GM20000 (cell line): Measurements from ENCODE around the gene GSTA4.
"Not testable (repeated sequence)": the region's sequence is repeated elsewhere in the genome, so short reads cannot be mapped to it uniquely, and the experiment has no call there.

ENCODE experiments used
- DNase-seq: peaks from one replicate; pipeline ENCODE4 v3.0.0; 2012; ENCODE audit warnings: low spot score
- CTCF ChIP-seq: IDR thresholded peaks from 2 replicates; pipeline ENCODE4 v1.5.1; 2012; ENCODE audit warnings: mild to moderate bottlenecking, control low read depth; ENCODE audit errors: extremely low read depth, missing control alignments

The GSTA4 gene

GRCh38 chr6:53014744-53015143, 19.7 kb upstream of the GSTA4 start:
- no peak for DNase-seq
- no peak for TF ChIP-seq CTCF

GRCh38 chr6:53014063-53014462, 19.0 kb upstream of the GSTA4 start:
- DNase-seq: no peak
- no peak for TF ChIP-seq CTCF

DNA sequence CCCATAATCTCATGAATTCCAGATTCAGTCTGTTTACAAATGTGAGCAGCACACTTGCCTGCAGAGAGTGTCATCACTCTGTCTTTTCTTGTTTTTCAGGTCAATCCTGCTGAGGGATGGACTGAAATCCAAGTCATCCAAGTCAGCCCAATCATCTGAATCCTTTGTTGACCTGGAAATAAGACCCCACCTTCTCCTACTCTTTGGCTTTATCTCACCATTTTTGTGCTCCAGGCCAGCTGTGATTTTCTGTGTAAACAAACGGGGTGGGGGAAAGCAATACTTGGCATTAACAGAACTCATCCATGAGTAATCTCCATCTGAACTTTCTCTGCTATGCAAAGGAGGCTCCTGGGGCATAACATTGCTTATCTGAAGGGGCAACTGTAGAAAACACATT, 16.9 kb upstream of the GSTA4 start:
- TF ChIP-seq CTCF: no peak
- DNase-seq: no peak

DNA sequence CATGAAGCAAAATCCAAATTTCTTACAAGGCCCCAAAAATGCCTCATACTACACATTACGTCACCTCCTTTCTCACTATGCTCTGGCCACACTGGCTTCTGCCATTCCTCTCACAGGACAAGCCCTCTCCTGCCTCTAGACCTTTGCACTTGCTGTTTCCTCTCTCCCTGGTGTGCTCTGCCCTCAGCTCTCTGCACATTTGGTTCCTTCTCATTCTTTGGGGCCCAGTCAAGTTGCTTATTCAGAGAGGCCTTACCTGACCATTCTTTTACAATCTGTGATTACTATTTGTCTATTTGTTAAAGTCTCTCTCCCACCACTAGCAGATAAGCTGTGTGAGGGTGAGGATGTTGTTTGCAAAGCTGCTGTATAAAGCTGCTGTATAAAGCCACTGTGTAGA, 15.4 kb upstream of the GSTA4 start:
- DNase-seq: no peak
- no peak for TF ChIP-seq CTCF

- no peak for TF ChIP-seq CTCF
- no peak for DNase-seq
These were observed 14.4 kb upstream of the GSTA4 start for GRCh38 chr6:53009511-53009910.

- no peak for DNase-seq
- no peak for TF ChIP-seq CTCF
These were observed 14.0 kb upstream of the GSTA4 start for GRCh38 chr6:53009056-53009455.

DNA sequence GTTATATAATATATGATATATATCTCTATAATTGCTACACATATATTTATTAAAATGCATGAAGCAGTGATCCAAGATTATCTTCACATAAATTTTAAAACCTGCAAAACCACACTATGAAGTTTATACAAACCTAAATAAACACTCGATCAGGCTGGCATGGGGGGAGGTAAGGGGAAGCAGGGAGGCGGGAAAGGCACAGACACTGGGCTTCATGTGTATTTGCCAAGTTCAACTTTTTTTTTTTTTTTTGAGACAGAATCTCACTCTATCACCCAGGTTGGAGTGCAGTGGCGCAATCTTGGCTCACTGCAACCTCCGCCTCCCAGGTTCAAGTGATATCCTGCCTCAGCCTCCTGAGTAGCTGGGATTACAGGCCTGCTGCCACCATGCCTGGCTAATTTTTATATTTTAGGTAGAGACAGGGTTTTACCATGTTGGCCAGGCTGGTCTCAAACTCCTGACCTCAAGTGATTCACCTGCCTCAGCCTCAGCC, 13.2 kb upstream of the GSTA4 start:
- DNase-seq: not testable (repeated sequence)

DNA sequence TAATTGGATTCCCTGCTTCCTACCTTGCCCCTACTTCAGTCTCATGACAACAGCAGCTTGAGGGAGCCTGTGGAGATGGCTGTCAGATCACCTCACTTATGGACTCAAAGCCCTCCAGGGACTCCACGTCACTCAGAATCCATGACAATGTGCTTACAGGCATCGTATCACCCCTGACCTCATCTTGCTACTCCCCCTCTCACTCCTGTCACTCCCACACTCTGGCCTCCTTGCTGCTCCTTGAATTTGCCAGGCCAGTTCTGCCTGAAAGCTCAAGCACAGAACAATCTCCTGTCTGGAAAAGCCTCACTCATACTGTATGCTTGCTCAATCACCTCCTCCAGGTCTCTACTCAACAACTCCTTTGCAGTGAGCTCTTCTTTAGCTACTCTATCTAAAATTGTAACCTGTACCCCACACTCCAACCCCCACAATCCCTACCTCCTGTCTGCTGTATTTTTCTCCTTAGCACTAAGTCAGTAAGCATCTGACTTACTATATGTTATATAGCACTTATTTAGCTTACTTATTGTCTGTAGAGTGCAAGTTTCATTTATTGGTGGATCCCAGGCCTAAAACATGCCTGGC, 10.7 kb upstream of the GSTA4 start:
- no peak for DNase-seq
- TF ChIP-seq CTCF: no peak
